Activated naive CD4-positive, alpha-beta T cell treated with anti-CD3 and anti-CD28 coated beads for 36 hours (primary cell): ENCODE results near the gene TSHZ3. TPM values are rescaled to one million over a fixed set of nuclear protein-coding genes. Genes with fewer than 3 reads are reported as not detected.

Experiments
- CTCF ChIA-PET: fragments of 350-600 bp; sonication (Branson Sonifier 250); formaldehyde crosslinking; loops from one replicate; lab custom pipeline; 2021; ENCODE audit warnings: antibody characterized with exemption; lab: Charles Lee
- DNase-seq: peaks from one replicate; pipeline ENCODE4 v3.0.0-alpha.2; 2020
- H3K27ac Mint-ChIP-seq: one replicate; pipeline ENCODE4 v1.8.0; 2021; ENCODE audit warnings: mild to moderate bottlenecking, mixed read lengths
- H3K27me3 Mint-ChIP-seq: one replicate; pipeline ENCODE4 v1.8.0; 2021; ENCODE audit warnings: low read depth, mixed read lengths
- H3K36me3 Mint-ChIP-seq: one replicate; pipeline ENCODE4 v1.8.0; 2021; ENCODE audit warnings: low read depth, mixed read lengths
- H3K4me1 Mint-ChIP-seq: one replicate; pipeline ENCODE4 v1.8.0; 2021; ENCODE audit warnings: low read depth, mixed read lengths
- H3K4me3 Mint-ChIP-seq: one replicate; pipeline ENCODE4 v1.8.0; 2021; ENCODE audit warnings: mild to moderate bottlenecking, moderate library complexity, mixed read lengths
- H3K9me3 Mint-ChIP-seq: one replicate; pipeline ENCODE4 v1.8.0; 2021; ENCODE audit warnings: mixed read lengths
- intact Hi-C: fragments of 100-400 bp; cut with micrococcal nuclease; formaldehyde crosslinking; loops from one replicate; pipeline ENCODE4 v1.15.1; 2023
- total RNA-seq, 2 experiments: library from RNA; stranded (reverse); gene quantifications; one replicate each; pipeline ENCODE4 v1.2.3, GENCODE V29; 2021

Gene TSHZ3
- total RNA-seq, 2 experiments from 2014 or later, result 1.6 to 2.0 TPM

- H3K9me3 Mint-ChIP-seq, result no peaks in the 10 kb centered on the region
- H3K27ac Mint-ChIP-seq, result no peak overlapping the region
- peaks cover 3% of the 10 kb centered on the region for H3K4me1 Mint-ChIP-seq
- no peaks in the 10 kb centered on the region for H3K36me3 Mint-ChIP-seq
- CTCF ChIA-PET, result no interaction called here
- no peak overlapping the region for H3K4me3 Mint-ChIP-seq
- intact Hi-C loops, result no loop called here
- DNase-seq, result no peak
- no peaks in the 10 kb centered on the region for H3K27me3 Mint-ChIP-seq
Observed at GRCh38 chr19:31270897-31271296, 78.3 kb downstream of the TSHZ3 start.

- no peaks in the 10 kb centered on the region for H3K4me1 Mint-ChIP-seq
- no peaks in the 10 kb centered on the region for H3K9me3 Mint-ChIP-seq
- intact Hi-C loops, result no loop called here
- H3K27me3 Mint-ChIP-seq, result no peaks in the 10 kb centered on the region
- DNase-seq, result no peak
- no peak overlapping the region for H3K4me3 Mint-ChIP-seq
- no peaks in the 10 kb centered on the region for H3K36me3 Mint-ChIP-seq
- no peak overlapping the region for H3K27ac Mint-ChIP-seq
- CTCF ChIA-PET, result no interaction called here
Observed at GRCh38 chr19:31269425-31270127, 79.7 kb downstream of the TSHZ3 start.

GRCh38 chr19:31268751-31269383 lies 80.4 kb downstream of the TSHZ3 start:
- intact Hi-C loops, result no loop called here
- Mint-ChIP-seq H3K27me3 (no peaks in the 10 kb centered on the region), H3K4me3 (no peak overlapping the region), H3K36me3 (no peaks in the 10 kb centered on the region), H3K4me1 (no peaks in the 10 kb centered on the region), H3K9me3 (no peaks in the 10 kb centered on the region), H3K27ac (no peak overlapping the region)
- DNase-seq, result no peak
- CTCF ChIA-PET, result no interaction called here

- no peaks in the 10 kb centered on the region for H3K9me3 Mint-ChIP-seq
- peaks cover 7% of the 10 kb centered on the region for H3K27me3 Mint-ChIP-seq
- H3K4me3 Mint-ChIP-seq, result no peak overlapping the region
- H3K27ac Mint-ChIP-seq, result no peak overlapping the region
- CTCF ChIA-PET, result no interaction called here
- H3K4me1 Mint-ChIP-seq, result peaks cover 1% of the 10 kb centered on the region
- DNase-seq, result no peak
- intact Hi-C loops, result no loop called here
- no peaks in the 10 kb centered on the region for H3K36me3 Mint-ChIP-seq
Observed at GRCh38 chr19:31266731-31267130, 82.5 kb downstream of the TSHZ3 start.

- Mint-ChIP-seq H3K27ac (no peak overlapping the region), H3K9me3 (no peaks in the 10 kb centered on the region), H3K4me3 (no peak overlapping the region), H3K4me1 (peaks cover 3% of the 10 kb centered on the region), H3K36me3 (no peaks in the 10 kb centered on the region), H3K27me3 (peaks cover 7% of the 10 kb centered on the region)
- intact Hi-C loops, result no loop called here
- CTCF ChIA-PET, result no interaction called here
- no peak for DNase-seq
Observed at GRCh38 chr19:31266196-31266595, 83.0 kb downstream of the TSHZ3 start.

- H3K27me3 Mint-ChIP-seq, result peaks cover 17% of the 10 kb centered on the region
- intact Hi-C loops, result no loop called here
- H3K4me1 Mint-ChIP-seq, result peaks cover 3% of the 10 kb centered on the region
- no peaks in the 10 kb centered on the region for H3K9me3 Mint-ChIP-seq
- DNase-seq, result no peak
- H3K27ac Mint-ChIP-seq, result no peak overlapping the region
- no peak overlapping the region for H3K4me3 Mint-ChIP-seq
- CTCF ChIA-PET, result no interaction called here
- no peaks in the 10 kb centered on the region for H3K36me3 Mint-ChIP-seq
Observed at GRCh38 chr19:31264041-31264778, 85.0 kb downstream of the TSHZ3 start.

- no peaks in the 10 kb centered on the region for H3K9me3 Mint-ChIP-seq
- H3K36me3 Mint-ChIP-seq, result no peaks in the 10 kb centered on the region
- no peak overlapping the region for H3K4me3 Mint-ChIP-seq
- intact Hi-C loops, result no loop called here
- no peak for DNase-seq
- H3K27me3 Mint-ChIP-seq, result peaks cover 23% of the 10 kb centered on the region
- H3K4me1 Mint-ChIP-seq, result peaks cover 3% of the 10 kb centered on the region
- CTCF ChIA-PET, result no interaction called here
- H3K27ac Mint-ChIP-seq, result no peak overlapping the region
Observed at GRCh38 chr19:31263328-31263727, 85.9 kb downstream of the TSHZ3 start.

GRCh38 chr19:31262725-31263191 lies 86.5 kb downstream of the TSHZ3 start:
- CTCF ChIA-PET, result no interaction called here
- no peaks in the 10 kb centered on the region for H3K9me3 Mint-ChIP-seq
- intact Hi-C loops, result no loop called here
- H3K27ac Mint-ChIP-seq, result no peak overlapping the region
- H3K36me3 Mint-ChIP-seq, result no peaks in the 10 kb centered on the region
- no peak for DNase-seq
- H3K27me3 Mint-ChIP-seq, result peaks cover 23% of the 10 kb centered on the region
- no peak overlapping the region for H3K4me3 Mint-ChIP-seq
- H3K4me1 Mint-ChIP-seq, result peaks cover 3% of the 10 kb centered on the region

- no peak overlapping the region for H3K4me3 Mint-ChIP-seq
- no peaks in the 10 kb centered on the region for H3K9me3 Mint-ChIP-seq
- intact Hi-C loops, result no loop called here
- H3K27ac Mint-ChIP-seq, result no peak overlapping the region
- peaks cover 3% of the 10 kb centered on the region for H3K4me1 Mint-ChIP-seq
- H3K36me3 Mint-ChIP-seq, result no peaks in the 10 kb centered on the region
- DNase-seq, result no peak
- H3K27me3 Mint-ChIP-seq, result peaks cover 23% of the 10 kb centered on the region
- CTCF ChIA-PET, result no interaction called here
Observed at GRCh38 chr19:31261603-31262212, 87.5 kb downstream of the TSHZ3 start.

GRCh38 chr19:31261019-31261602 lies 88.1 kb downstream of the TSHZ3 start:
- intact Hi-C loops, result no loop called here
- CTCF ChIA-PET, result no interaction called here

GRCh38 chr19:31260171-31260933 lies 88.9 kb downstream of the TSHZ3 start:
- intact Hi-C loops, result no loop called here
- Mint-ChIP-seq H3K36me3 (no peaks in the 10 kb centered on the region), H3K4me3 (no peak overlapping the region), H3K9me3 (no peaks in the 10 kb centered on the region), H3K4me1 (peaks cover 3% of the 10 kb centered on the region), H3K27me3 (peaks cover 23% of the 10 kb centered on the region), H3K27ac (no peak overlapping the region)
- CTCF ChIA-PET, result no interaction called here
- DNase-seq, result no peak

More at GRCh38 chr19:31261019-31261602, 88.1 kb downstream of the TSHZ3 start:
- Mint-ChIP-seq H3K9me3 (no peaks in the 10 kb centered on the region), H3K4me1 (peaks cover 3% of the 10 kb centered on the region), H3K36me3 (no peaks in the 10 kb centered on the region), H3K27me3 (peaks cover 23% of the 10 kb centered on the region), H3K27ac (no peak overlapping the region), H3K4me3 (no peak overlapping the region)
- DNase-seq, result no peak
